Fibroblast of mammary gland (primary cell): ENCODE data around the gene SGCE.
A peak's percentile ranks its signal among the peaks of the same experiment; 100 is the strongest.

Experiments used
- DNase-seq: peaks from one replicate; pipeline ENCODE4 v3.0.0-alpha.2; 2010; ENCODE audit warnings: low read depth
- H3K4me3 ChIP-seq: 2 replicates; pipeline ENCODE4 v1.5.1; 2011; ENCODE audit warnings: low read depth, mild to moderate bottlenecking, low read length, moderate library complexity; ENCODE audit not compliant: control insufficient read depth
- TF ChIP-seq, protein P1 (sequence below): conservative IDR thresholded peaks from 2 replicates; pipeline ENCODE4 v1.5.1; 2011; ENCODE audit warnings: low read depth, low read length, inconsistent platforms; ENCODE audit not compliant: control insufficient read depth, insufficient read depth

The SGCE gene

GRCh38 chr7:94650147-94651051 is 5.5 kb downstream of the SGCE start:
- DNase-seq, result no peak
- no peak overlapping the region for H3K4me3 ChIP-seq
- TF ChIP-seq, protein P1, sequence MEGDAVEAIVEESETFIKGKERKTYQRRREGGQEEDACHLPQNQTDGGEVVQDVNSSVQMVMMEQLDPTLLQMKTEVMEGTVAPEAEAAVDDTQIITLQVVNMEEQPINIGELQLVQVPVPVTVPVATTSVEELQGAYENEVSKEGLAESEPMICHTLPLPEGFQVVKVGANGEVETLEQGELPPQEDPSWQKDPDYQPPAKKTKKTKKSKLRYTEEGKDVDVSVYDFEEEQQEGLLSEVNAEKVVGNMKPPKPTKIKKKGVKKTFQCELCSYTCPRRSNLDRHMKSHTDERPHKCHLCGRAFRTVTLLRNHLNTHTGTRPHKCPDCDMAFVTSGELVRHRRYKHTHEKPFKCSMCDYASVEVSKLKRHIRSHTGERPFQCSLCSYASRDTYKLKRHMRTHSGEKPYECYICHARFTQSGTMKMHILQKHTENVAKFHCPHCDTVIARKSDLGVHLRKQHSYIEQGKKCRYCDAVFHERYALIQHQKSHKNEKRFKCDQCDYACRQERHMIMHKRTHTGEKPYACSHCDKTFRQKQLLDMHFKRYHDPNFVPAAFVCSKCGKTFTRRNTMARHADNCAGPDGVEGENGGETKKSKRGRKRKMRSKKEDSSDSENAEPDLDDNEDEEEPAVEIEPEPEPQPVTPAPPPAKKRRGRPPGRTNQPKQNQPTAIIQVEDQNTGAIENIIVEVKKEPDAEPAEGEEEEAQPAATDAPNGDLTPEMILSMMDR, result no peak

DNA sequence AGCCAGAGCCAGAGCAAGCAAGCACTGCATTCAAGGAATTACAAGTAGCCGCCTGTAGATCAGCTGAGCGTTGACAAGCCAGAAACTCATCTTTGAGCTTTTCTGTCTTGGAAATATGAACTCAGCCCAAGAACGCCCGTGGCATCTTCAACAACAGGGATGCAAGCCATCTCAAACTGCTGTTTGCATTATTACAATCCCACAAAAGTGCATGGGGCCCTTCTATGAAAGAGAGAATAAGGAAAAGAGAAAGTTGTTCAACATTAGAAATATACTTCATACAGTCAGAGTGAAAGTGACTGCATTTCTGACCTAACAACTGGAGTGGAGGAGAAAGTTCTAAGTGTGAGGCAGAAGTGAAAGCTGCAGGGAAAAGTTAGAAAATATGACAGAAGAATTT is 6.5 kb downstream of the SGCE start:
- peak; percentile 18 for DNase-seq
- TF ChIP-seq, protein P1, result no peak
- H3K4me3 ChIP-seq, result no peak overlapping the region

- no peak overlapping the region for H3K4me3 ChIP-seq
- DNase-seq, result no peak
- TF ChIP-seq, protein P1, result no peak
These were observed 7.2 kb downstream of the SGCE start for GRCh38 chr7:94648731-94649130.

DNA sequence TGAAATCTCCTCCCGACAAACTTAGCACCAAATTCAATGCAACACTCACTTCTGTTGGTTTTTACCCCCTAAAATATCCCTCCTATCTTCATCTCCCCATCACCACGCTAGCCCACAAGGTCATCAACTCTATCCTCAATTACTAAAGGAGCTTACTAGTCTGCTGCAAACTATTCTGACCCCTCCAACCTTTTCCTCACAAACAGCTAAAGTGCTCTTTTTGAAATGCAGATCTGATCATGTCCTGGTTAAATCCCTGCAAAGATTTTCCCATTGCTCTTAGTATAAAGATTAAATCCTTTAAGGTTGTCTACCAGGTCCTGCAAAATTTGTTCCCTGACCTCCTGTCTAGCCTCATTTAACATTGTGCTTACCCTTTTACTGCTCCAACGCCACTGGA is 8.6 kb downstream of the SGCE start:
- no peak overlapping the region for H3K4me3 ChIP-seq
- TF ChIP-seq, protein P1, result no peak
- DNase-seq, result no peak

DNA sequence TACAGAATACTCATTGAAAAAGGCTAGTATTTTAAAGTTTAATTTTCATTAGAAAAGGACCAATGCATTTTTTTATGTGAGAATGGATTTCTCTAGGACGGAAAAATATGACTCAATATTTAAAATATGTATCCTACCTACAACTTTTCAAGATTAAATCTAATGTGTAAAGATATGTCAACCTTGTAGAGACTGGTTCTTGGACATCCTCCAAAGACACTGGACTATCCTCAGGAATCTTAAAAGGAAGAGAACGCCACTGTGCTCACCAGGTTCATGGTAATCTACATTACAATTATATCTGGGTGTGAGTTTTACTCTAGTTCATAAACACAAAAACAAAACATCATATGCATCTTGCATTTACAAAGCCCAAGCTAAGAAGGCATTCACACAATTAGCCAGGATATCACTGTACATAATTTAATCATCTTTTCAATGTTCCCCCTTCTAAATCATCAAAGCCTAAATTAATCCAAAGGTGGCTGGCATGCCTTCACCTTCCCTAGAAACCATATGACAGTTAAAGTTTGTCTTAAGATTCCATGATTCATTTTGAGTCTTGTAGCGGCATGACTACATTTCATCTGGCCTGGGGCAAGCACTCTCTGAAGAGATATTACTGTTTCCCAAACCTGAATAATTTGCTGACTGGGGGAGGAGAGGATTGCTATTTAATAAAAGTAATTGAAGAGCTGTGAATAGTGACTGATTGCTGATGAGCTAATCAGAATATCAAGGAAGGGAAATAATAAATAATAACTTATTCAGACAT is 12.0 kb downstream of the SGCE start:
- TF ChIP-seq, protein P1, result no peak
- DNase-seq, result peak; percentile 34
- H3K4me3 ChIP-seq, result no peak overlapping the region

GRCh38 chr7:94642838-94643653 is 12.9 kb downstream of the SGCE start:
- TF ChIP-seq, protein P1, result no peak
- H3K4me3 ChIP-seq, result no peak overlapping the region

More at GRCh38 chr7:94642838-94643653, 12.9 kb downstream of the SGCE start:
- no peak for DNase-seq
